ENCODE measurements around the gene HS3ST4.

DNA sequence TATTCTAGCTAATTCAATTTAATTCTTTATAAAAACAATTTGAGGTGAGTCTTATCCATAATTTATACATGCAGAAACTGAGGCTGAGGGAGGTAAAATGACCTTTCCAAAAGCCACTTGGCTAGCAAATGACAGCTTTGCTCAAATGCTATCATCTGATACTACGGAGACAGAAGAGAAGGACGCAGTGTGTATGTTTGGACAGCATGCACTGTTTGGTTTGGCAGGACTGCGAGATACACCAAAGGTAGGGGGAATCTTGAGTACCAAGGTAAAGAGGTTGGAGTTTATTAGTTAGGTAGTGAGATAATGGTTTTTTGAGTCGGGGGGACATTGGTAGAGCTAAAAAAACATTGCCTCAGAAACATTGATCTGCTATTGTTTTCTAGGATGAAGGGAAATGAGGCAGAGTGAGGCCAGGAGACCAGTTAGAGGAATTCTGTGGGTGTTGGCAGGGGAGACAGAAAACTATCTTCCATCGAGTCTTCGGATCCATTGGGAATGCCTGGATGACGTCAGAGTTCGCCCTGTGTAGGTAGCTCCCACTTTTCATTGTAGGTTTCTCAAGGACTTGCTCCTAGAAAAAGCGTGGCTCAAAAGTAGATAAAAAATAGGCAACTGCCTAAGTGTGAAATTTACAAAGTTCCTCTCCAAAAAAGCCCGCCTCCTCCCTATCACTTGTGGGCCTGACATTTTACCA is 2.5 kb upstream of the HS3ST4 start:
- TF ChIP-seq, protein P1, sequence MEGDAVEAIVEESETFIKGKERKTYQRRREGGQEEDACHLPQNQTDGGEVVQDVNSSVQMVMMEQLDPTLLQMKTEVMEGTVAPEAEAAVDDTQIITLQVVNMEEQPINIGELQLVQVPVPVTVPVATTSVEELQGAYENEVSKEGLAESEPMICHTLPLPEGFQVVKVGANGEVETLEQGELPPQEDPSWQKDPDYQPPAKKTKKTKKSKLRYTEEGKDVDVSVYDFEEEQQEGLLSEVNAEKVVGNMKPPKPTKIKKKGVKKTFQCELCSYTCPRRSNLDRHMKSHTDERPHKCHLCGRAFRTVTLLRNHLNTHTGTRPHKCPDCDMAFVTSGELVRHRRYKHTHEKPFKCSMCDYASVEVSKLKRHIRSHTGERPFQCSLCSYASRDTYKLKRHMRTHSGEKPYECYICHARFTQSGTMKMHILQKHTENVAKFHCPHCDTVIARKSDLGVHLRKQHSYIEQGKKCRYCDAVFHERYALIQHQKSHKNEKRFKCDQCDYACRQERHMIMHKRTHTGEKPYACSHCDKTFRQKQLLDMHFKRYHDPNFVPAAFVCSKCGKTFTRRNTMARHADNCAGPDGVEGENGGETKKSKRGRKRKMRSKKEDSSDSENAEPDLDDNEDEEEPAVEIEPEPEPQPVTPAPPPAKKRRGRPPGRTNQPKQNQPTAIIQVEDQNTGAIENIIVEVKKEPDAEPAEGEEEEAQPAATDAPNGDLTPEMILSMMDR (IDR thresholded peaks at IDR 0.05), result no peak
- TF ChIP-seq POLR2AphosphoS5 (IDR thresholded peaks at IDR 0.05) (no peak), POLR2A (IDR thresholded peaks at IDR 0.05) (no peak), EP300 (IDR thresholded peaks at IDR 0.05) (no peak)
